Activated CD4-positive, alpha-beta T cell treated with anti-CD3 and anti-CD28 coated beads, Interleukin-2, amount 10 ng/mL, durations not matched to agents 24 days and 14 days (primary cell): ENCODE results near the gene SNAPC1. TPM values are rescaled to one million over a fixed set of nuclear protein-coding genes. Genes with fewer than 3 reads are reported as not detected.
A peak's percentile ranks its signal among the peaks of the same experiment; 100 is the strongest.

Experiments
- DNase-seq: peaks from one replicate; pipeline ENCODE4 v3.0.0; 2022
- H3K27ac Mint-ChIP-seq: one replicate; pipeline ENCODE4 v1.8.0; 2022; ENCODE audit warnings: mild to moderate bottlenecking, mixed read lengths
- H3K27me3 Mint-ChIP-seq: one replicate; pipeline ENCODE4 v1.8.0; 2022; ENCODE audit warnings: mixed read lengths
- H3K36me3 Mint-ChIP-seq: one replicate; pipeline ENCODE4 v1.8.0; 2022; ENCODE audit warnings: low read depth, mild to moderate bottlenecking, mixed read lengths
- H3K4me1 Mint-ChIP-seq: one replicate; pipeline ENCODE4 v1.8.0; 2021; ENCODE audit warnings: mixed read lengths
- H3K4me3 Mint-ChIP-seq: one replicate; pipeline ENCODE4 v1.8.0; 2022; ENCODE audit warnings: mild to moderate bottlenecking, moderate library complexity, mixed read lengths
- H3K9me3 Mint-ChIP-seq: one replicate; pipeline ENCODE4 v1.8.0; 2021; ENCODE audit warnings: mixed read lengths
- intact Hi-C: fragments of 100-400 bp; cut with micrococcal nuclease; formaldehyde crosslinking; loops from one replicate; pipeline ENCODE4 v1.15.1; 2023
- total RNA-seq: library from RNA; stranded (reverse); gene quantifications from 2 replicates; pipeline ENCODE4 v1.2.3, GENCODE V29; 2022

Gene SNAPC1, protein sequence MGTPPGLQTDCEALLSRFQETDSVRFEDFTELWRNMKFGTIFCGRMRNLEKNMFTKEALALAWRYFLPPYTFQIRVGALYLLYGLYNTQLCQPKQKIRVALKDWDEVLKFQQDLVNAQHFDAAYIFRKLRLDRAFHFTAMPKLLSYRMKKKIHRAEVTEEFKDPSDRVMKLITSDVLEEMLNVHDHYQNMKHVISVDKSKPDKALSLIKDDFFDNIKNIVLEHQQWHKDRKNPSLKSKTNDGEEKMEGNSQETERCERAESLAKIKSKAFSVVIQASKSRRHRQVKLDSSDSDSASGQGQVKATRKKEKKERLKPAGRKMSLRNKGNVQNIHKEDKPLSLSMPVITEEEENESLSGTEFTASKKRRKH
- 12.1 and 12.3 TPM in 2 replicates for total RNA-seq

DNA sequence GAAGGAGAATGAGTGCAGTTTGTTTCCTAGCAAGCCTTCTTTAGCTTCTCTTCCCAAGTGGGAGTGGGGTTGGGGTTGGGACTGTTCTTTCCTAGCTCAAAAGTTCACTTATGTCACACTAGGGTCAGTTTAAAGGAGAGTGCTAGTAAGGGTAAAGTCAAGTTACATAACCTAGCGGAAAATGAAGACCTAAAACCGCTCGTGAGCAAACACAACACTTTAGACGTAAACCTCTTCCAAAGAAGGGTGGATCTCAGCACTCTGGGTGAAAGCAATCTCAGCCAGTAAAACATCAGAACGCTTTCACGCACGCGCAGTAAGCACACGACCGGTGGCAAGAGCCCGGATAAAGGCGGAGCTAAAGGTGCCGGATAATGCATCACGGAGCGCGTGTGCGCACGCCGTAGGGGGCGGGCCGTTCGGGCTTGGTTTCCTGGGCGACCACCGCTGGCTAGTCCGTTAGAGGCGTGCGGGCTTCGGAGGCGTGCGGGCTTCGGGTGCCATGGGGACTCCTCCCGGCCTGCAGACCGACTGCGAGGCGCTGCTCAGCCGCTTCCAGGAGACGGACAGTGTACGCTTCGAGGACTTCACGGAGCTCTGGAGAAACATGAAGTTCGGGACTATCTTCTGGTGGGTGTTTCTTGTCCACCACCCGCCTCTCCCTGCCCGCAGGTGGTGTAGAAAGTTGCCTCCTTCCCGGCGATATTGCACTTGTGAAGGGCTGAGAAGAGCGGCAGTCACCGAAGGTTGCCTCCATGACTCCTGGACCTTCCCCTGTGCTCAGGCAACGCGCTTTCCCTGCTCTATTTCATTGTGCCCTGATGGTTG lies at the start of gene SNAPC1:
Gene SNAPC1 (plus strand): TSS at position 462 of the 828 bp plus-strand sequence. CDS start 41 bp downstream, at position 503.
- DNase-seq: peak; percentile 100
- H3K9me3 Mint-ChIP-seq: no peaks in the 10 kb centered on the region
- H3K4me3 Mint-ChIP-seq: peak within 1 kb of the TSS; percentile 88
- peak within 1 kb of the TSS; percentile 97 for H3K27ac Mint-ChIP-seq
- no peaks in the 10 kb centered on the region for H3K27me3 Mint-ChIP-seq
- peaks cover 21% of the 10 kb centered on the region for H3K36me3 Mint-ChIP-seq
- H3K4me1 Mint-ChIP-seq: peaks cover 40% of the 10 kb centered on the region
- intact Hi-C loops: loop anchor here (1.0 to 2.0 kb wide), 5 partner anchors 11 to 75 kb away; partner anchors contain the start of gene HIF1A

DNA sequence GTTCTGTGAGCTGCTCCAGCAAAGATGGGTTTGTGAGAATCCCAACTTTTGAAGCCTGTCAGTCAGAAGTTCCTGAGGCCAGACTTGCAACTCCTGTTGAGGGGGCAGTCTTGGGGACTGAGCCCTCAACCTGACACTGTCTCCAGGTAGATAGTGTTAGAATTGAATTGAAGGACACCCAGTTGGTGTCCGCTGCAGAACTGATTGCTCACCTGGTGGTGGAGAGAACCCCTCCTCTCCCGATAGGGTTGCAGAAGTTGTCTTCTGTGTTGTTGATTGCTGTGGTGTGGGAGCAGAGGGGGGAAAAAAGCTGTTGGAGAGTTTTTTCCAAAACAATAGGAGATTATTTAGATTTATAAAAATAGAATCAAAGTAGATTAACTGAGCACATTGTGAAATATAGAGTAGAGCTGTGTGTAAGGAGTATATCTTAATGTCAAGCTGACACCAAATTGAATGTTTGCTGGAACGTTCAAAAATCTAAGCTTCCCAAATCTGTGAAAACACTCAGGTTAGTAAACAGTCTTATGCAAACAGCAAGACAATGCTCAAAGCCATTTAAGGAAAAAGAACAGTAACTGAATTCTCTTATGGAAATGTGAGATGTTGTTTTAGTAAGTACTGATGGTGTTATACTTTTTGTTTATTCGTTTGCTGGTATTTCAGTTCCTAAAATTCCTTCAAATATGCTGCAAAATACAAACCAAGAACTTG lies 48.3 kb upstream of the SNAPC1 start:
- DNase-seq: no peak
- Mint-ChIP-seq H3K36me3 (peaks cover 13% of the 10 kb centered on the region), H3K4me3 (peak overlapping the region; percentile 12), H3K9me3 (no peaks in the 10 kb centered on the region), H3K4me1 (peaks cover 60% of the 10 kb centered on the region), H3K27me3 (no peaks in the 10 kb centered on the region), H3K27ac (peak overlapping the region; percentile 49)
- intact Hi-C loops: loop anchor here (2.0 kb wide), 2 partner anchors 15 kb away; no protein-coding TSS in a partner anchor

DNA sequence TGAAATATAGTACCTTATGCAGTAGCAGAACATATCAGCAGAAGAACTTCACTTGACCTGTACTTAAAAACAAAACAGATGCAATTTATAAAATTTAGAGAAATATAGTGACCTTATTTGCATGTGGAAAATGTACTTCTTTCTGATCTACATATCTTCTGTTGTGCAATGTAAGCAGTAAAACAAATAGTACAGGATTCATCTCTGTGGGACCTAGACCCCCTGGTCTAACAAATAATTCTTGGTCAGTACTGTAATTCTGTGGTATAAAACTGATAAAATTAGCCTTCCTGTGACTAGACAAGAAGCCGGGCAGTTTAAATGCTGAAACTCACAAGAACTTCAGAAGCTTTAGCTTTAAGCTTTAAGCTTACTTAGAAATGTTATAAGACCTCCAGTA lies 45.3 kb upstream of the SNAPC1 start:
- Mint-ChIP-seq H3K27ac (peak overlapping the region; percentile 70), H3K4me3 (no peak overlapping the region), H3K4me1 (peaks cover 61% of the 10 kb centered on the region), H3K27me3 (no peaks in the 10 kb centered on the region), H3K36me3 (peaks cover 26% of the 10 kb centered on the region), H3K9me3 (no peaks in the 10 kb centered on the region)
- no peak for DNase-seq
- intact Hi-C loops: no loop called here

DNA sequence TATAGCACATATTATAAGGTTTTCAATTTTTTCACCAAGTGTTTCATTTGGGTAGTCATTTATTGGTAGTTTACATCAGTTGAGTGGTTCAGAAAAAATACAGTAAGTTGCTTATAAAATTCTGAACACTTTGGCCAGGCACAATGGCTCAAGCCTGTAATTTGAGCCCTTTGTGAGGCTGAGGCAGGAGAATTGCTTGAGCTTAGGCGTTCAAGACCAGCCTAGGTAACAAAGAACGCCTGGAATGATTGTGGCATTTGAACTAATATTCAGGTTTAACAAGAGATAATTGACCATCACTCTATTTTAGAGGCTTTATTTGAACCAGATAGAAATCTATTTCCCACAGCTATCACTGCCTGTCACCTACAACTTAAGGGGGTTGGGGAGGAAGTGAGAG lies 44.2 kb upstream of the SNAPC1 start:
- intact Hi-C loops: loop anchor here (2.0 kb wide), 1 partner anchor 13 kb away; no protein-coding TSS in a partner anchor
- Mint-ChIP-seq H3K4me3 (peak overlapping the region; percentile 44), H3K9me3 (no peaks in the 10 kb centered on the region), H3K27me3 (no peaks in the 10 kb centered on the region), H3K36me3 (peaks cover 27% of the 10 kb centered on the region), H3K4me1 (peaks cover 54% of the 10 kb centered on the region), H3K27ac (no peak overlapping the region)
- DNase-seq: no peak

DNA sequence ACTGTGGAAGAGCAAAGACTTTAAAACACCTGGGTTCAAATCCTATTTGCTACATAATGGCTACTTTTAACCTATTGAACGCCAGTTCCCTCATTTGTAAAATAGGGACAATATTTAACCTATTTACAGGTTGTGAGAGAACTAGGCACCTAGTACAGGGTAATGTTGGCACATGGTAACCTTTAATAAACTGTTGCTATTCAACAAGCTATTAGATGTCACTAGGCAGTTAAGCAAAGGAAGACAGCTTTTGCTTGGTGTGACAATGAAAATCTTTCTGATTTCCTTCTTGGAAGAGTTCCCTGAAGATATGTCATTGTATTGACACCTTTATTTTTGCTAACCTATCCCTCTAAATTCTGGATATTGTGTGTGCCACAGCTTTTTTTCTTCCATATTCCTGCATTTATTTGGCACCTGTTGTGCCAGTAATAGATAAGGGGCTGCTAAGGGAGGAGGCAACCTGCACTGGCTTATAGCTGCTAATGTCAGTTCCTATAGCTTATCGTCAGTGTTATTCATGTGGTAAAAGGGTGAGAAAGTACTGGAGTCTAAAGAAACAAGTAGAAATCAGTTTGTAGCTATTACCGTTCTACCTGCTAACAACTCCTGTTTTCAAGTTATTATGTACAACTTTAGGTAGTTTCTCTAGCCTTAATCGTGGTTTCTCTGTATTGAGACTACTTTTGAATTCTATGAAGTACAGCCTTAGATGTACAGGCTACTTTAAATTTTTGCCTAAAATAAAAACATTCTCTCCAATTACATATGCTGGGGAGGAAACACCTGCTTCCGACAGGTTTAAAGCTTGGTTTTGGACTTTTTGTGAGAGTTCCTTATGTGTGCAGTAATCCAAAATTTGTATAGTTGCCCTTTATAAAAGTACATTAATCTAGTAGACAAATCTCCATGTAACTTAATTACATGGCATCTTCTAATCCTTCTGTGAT lies 42.6 kb upstream of the SNAPC1 start:
- Mint-ChIP-seq H3K27me3 (no peaks in the 10 kb centered on the region), H3K36me3 (peaks cover 36% of the 10 kb centered on the region), H3K9me3 (peaks cover 3% of the 10 kb centered on the region), H3K4me3 (peak overlapping the region; percentile 70), H3K4me1 (peaks cover 58% of the 10 kb centered on the region), H3K27ac (peak overlapping the region; percentile 59)
- no peak for DNase-seq
- intact Hi-C loops: loop anchor here (1.0 to 2.0 kb wide), 2 partner anchors 8 to 15 kb away; no protein-coding TSS in a partner anchor

DNA sequence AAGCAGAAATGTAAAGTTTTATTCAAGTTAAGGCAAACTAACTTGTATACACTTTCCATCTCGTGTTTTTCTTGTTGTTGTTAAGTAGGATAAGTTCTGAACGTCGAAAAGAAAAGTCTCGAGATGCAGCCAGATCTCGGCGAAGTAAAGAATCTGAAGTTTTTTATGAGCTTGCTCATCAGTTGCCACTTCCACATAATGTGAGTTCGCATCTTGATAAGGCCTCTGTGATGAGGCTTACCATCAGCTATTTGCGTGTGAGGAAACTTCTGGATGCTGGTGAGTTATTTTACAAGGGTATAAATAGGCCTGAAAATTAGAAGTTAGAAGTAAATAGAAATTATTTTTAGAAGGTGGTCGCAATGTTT lies 41.9 kb upstream of the SNAPC1 start:
- intact Hi-C loops: loop anchor here (1.0 kb wide), 1 partner anchor 9 kb away; no protein-coding TSS in a partner anchor
- H3K4me1 Mint-ChIP-seq: peaks cover 62% of the 10 kb centered on the region
- peaks cover 4% of the 10 kb centered on the region for H3K9me3 Mint-ChIP-seq
- peak overlapping the region; percentile 59 for H3K27ac Mint-ChIP-seq
- DNase-seq: no peak
- peak overlapping the region; percentile 70 for H3K4me3 Mint-ChIP-seq
- H3K36me3 Mint-ChIP-seq: peaks cover 38% of the 10 kb centered on the region
- no peaks in the 10 kb centered on the region for H3K27me3 Mint-ChIP-seq

DNA sequence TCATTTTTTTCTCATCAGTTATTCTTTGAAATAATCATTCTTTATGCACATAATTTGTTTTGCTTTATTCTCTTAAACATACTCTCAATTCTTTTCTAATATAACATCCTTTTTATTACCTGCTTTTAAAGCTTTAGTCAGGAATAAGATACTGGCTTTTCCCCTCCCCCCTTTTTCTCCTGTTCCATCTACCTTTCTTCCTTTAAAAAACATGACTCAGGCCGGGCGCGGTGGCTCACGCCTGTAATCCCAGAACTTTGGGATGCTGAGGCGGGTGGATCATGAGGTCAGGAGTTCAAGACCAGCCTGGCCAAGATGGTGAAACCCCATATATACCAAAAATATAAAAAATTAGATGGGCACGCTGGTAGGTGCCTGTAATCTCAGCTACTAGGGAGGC lies 41.5 kb upstream of the SNAPC1 start:
- H3K36me3 Mint-ChIP-seq: peaks cover 38% of the 10 kb centered on the region
- H3K27me3 Mint-ChIP-seq: no peaks in the 10 kb centered on the region
- DNase-seq: no peak
- H3K27ac Mint-ChIP-seq: peak overlapping the region; percentile 79
- no peak overlapping the region for H3K4me3 Mint-ChIP-seq
- intact Hi-C loops: loop anchor here (1.0 kb wide), 1 partner anchor 9 kb away; no protein-coding TSS in a partner anchor
- peaks cover 60% of the 10 kb centered on the region for H3K4me1 Mint-ChIP-seq
- H3K9me3 Mint-ChIP-seq: peaks cover 4% of the 10 kb centered on the region

DNA sequence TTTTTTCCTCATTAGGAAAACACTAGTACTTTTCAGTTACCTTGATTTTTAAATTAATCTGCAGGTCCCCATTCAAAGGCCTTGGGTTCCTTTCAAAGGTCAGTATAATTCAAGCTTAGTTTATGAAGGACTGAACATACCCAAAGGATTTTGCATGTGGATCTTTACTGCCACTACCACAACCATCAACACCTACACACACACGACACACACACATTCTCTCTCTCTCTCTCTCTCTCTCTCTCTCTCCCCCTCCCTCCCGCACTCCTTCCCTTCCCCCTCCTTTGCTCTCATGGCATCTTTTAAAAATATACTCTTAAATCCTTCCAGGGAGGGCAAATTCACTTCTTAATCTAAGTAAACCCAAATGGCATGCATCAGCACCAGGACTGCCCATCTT lies 38.1 kb upstream of the SNAPC1 start:
- Mint-ChIP-seq H3K36me3 (peaks cover 68% of the 10 kb centered on the region), H3K9me3 (peaks cover 4% of the 10 kb centered on the region), H3K27ac (peak overlapping the region; percentile 67), H3K27me3 (no peaks in the 10 kb centered on the region), H3K4me3 (no peak overlapping the region), H3K4me1 (peaks cover 66% of the 10 kb centered on the region)
- no peak for DNase-seq
- intact Hi-C loops: no loop called here

DNA sequence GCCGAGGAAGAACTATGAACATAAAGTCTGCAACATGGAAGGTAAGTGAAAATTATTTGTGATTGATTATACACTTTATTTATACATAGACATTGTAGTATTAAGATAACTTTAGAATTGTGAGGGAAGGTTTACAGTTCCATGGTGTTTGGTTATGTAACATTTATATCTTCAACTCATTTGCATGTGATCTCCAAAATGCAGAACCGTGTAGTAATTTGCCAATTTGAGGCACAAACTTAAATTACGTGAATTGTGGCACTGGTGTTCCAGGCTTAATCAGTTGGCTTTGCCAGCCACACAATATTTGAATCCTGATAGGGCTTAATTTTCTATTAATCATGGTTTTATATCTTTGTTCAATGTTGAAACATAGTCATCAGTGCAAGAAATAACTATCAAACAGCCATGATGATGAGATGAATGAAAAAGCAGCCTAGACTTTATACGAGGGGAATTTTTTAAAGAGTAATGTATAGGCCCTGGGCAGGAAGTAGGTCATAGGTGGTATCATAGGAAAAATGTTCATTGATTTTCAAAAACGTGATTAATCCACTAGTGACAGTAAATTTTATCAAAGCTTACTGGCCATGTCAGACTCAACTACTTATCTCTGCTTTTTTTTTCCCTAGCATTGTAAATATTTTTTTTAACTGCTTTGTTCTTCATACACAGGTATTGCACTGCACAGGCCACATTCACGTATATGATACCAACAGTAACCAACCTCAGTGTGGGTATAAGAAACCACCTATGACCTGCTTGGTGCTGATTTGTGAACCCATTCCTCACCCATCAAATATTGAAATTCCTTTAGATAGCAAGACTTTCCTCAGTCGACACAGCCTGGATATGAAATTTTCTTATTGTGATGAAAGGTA lies 35.2 kb upstream of the SNAPC1 start:
- intact Hi-C loops: no loop called here
- no peak for DNase-seq
- peaks cover 4% of the 10 kb centered on the region for H3K9me3 Mint-ChIP-seq
- H3K27me3 Mint-ChIP-seq: no peaks in the 10 kb centered on the region
- H3K4me1 Mint-ChIP-seq: peaks cover 67% of the 10 kb centered on the region
- H3K4me3 Mint-ChIP-seq: no peak overlapping the region
- H3K27ac Mint-ChIP-seq: peak overlapping the region; percentile 76
- peaks cover 74% of the 10 kb centered on the region for H3K36me3 Mint-ChIP-seq

DNA sequence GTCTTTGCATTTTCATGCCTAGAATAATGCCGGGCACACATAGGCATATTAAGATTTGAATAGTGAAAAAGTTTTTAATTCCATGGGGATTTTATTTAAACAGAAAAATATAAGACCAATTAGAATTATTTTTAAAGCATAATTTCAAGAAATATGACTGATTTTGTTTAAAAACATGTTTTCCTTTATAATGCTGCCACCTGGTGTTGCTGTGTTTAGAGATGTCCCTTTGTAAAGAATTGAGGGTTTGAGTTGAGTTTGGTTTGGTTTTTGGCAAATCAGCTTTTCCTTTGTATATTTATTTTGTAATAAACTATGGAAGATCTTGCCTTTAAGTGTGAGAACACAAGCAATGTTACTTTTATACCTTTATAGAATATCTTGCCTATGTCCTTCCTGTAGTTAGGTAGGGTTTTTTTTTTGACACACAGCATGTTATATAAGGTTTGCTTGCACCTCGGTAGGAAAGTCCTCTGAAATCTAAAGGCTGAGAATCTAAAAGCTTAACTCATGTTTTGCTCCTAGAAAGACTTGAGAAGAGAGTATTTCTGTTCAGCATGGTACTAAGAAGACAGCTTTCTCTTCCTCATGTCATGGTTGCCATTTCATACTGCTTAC lies 31.4 kb upstream of the SNAPC1 start:
- intact Hi-C loops: loop anchor here (2.0 to 5.0 kb wide), 4 partner anchors 32 to 270 kb away; no protein-coding TSS in a partner anchor
- no peaks in the 10 kb centered on the region for H3K9me3 Mint-ChIP-seq
- no peak for DNase-seq
- H3K27me3 Mint-ChIP-seq: no peaks in the 10 kb centered on the region
- H3K27ac Mint-ChIP-seq: peak overlapping the region; percentile 9
- no peak overlapping the region for H3K4me3 Mint-ChIP-seq
- H3K36me3 Mint-ChIP-seq: peaks cover 77% of the 10 kb centered on the region
- peaks cover 56% of the 10 kb centered on the region for H3K4me1 Mint-ChIP-seq

DNA sequence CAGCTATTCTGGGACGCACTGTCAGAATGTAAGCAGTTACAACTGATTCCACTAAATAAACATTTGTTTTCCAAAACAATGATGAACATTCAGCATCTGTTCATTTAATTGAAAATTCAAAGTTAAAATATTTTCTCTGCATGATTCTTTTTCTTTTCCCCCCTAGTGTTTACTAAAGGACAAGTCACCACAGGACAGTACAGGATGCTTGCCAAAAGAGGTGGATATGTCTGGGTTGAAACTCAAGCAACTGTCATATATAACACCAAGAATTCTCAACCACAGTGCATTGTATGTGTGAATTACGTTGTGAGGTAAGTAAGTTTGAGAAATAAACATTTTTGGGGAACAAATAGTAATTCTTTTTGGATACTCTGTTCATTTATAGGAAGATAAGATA lies 28.2 kb upstream of the SNAPC1 start:
- Mint-ChIP-seq H3K36me3 (peaks cover 73% of the 10 kb centered on the region), H3K9me3 (no peaks in the 10 kb centered on the region), H3K27me3 (no peaks in the 10 kb centered on the region), H3K27ac (no peak overlapping the region), H3K4me3 (no peak overlapping the region), H3K4me1 (peaks cover 41% of the 10 kb centered on the region)
- intact Hi-C loops: loop anchor here (5.0 kb wide), 1 partner anchor 207 kb away; no protein-coding TSS in a partner anchor
- DNase-seq: no peak
